GDM1 (cell line): ENCODE results near the gene OR6M1.

ENCODE experiments used
- DNase-seq: peaks from one replicate; lab custom pipeline; 2025; lab: John Stamatoyannopoulos, UW

OR6M1 gene

DNA sequence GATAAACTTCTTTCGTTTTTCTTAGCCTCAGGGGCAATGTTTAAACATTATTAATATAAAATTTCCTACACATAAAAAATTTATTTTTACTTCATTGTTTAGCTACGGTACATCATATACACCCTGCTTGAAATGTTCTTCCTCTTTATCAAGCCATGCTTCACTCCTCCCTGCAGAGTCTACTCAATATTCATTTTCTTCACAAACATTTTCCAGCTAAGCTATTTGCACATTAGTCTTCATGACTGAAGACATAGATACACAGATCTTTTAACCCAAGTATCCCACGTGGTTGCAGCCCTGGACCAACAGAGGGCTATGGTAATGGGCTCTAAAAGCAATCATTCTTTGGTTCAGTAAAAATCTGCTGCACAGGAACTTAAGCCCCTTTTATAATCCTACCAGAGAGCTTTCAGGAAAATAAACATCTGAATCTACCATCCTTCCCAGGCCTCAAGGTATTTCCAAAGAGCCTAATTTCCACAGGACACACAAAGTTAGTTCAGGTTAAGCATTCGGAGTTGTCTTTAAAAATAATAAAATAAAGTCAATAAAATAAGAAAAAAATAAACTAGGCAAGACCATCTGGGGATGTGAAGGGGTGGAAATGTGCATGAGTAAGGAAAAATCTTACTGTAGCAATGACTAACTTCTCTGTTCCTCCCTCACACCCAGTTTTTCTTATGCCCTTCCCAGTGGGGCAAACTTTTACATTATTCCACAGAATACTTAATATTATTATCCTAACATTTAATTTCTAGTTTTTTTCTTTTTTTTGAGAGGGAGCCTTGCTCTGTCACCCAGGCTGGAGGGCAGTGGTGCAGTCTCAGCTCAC lies 30.2 kb downstream of the OR6M1 start:
- DNase-seq, result no peak

DNA sequence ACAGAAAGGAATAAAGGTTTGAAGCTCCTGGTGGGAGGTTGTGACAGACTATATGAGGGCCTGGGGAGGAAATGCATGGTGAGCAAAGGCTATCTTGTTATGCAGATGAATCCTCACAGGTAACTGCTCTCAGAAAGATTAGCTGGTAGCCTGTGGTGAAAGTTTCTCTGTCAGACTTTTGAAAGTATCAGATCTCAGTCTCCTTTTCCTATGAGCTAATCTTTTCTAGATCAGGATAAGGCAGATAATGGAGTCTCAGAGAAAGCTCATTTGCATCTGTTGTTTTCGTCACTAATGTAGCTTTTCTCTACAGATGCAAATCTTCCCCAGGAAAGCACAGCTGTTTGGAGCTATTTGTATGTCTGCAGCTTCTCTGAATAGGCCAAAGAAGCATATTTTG lies 30.9 kb downstream of the OR6M1 start:
- DNase-seq, result no peak

DNA sequence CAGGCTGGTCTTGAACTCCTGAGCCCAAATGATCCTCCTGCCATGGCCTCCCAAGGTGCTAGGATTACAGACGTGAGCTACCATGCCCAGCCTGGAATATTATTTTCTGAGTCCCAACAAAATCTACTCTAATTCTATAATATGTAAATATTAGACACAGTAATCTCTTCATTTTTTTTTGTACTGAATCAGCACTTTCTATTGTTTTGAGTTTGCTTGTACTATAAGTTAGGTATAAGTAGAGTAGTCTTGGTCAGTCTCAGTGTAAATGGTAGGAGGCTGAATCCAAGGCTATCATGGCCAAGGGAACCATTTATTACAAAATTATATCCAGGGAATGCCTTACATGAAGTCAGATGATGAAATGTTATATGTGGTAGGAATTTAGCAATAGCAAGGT lies 32.2 kb downstream of the OR6M1 start:
- no peak for DNase-seq

DNA sequence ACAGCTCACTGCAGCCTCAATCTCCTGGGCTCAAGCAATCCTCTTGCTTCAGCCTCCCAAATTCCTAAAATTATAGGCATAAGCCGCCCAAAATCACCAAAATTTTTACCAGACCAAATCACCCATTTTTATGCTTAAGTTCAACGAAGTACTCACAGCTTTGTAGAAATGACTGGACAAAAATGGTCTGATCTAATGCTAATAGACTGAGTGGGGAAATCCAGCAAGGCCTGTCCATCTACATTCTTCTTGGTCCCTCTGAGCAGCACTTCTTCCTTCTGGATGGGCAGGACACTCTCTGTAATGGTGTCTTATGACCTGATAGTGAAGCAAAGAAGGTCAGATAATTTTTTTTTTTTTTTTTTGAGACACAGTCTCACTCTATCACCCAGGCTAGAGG lies 33.1 kb downstream of the OR6M1 start:
- no peak for DNase-seq

DNA sequence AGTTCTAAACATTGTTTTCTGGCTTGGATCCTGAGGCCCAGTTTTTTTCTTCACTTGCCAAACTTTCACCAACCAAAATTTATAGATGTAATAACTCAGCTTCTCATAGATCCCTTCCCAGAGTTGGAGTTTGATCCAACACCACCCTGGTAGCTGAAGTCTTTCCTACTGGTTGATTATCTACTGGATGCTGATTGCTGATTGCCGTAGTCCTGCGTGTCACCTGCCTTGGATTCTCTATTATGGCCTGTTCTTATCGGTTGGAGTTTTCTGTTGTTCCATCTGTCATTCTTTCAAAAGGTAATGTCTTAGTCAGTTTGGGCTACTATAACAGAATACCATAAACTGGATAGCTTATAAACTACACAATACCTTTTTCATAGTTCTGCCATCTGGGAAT lies 34.5 kb downstream of the OR6M1 start:
- DNase-seq, result no peak

DNA sequence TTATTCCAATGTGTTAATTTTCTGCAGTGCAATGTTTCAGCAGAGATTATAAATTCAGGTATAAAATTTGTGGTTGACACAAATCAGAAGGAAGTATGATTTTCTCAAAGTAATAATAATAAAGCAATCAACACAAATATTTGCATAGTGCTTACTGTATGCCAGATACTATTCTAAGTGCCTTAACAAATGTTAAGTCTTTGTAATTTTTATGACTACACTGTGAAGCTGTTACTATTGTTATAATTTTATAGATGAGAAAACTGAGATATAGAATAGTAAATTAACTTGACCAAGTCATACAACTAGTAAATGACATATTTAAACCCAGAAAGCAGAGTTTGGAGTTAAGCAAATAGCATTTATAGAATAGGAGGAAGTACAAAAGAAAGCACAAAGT lies 35.4 kb downstream of the OR6M1 start:
- DNase-seq, result no peak

DNA sequence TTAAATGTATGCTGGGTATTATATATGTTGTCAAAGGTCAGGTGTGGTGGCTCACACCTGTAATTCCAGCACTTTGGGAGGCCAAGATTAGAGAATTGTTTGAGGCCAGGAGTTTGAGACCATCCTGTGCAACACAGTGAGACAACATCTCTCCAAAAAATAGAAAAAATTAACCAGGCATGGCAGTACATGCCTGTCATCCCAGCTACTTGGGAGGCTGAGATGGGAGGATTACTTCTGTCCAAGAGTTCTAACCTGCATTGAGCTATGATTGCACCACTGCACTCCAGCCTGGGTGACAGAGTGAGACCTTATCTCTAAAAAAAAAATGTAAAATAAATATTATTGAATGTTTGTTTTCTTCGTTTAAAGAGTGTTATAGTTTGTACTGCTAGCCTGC lies 40.5 kb downstream of the OR6M1 start:
- no peak for DNase-seq

DNA sequence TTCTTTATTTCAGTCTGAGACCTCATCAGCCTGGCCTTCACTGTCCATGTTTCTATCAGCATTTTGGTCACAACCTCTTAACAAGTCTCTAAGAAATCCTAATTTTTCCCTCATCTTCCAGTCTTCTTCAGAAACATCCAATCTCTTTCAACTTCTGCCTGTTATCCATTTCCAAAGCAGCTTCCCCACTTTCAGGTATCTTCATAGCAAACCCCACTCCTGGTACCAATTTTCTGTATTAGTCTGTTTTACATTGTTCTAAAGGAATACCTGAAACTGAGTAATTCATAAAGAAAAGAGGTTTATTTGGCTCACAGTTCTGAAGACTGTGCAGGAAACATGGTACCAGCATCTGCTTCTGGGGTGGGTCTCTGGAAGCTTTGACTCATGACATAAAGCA lies 43.7 kb downstream of the OR6M1 start:
- no peak for DNase-seq

DNA sequence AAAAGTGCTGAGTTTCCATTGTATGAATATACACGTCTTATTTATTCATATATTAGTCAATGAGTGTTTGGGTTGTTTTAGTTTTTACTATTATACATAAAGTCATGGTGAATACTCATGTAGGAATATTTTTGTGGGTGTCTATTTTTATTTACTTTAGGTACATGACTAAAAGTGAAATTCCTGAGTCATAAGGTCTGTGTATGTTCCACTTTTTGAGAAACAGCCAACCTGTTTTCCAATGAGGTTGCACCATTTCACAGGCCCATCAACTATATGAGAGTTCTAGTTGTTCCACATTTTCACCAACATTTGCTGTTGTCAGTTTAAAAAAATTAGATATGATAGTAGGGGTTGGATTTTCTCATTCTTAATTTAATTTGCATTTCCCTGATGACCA lies 45.3 kb downstream of the OR6M1 start:
- DNase-seq, result no peak

DNA sequence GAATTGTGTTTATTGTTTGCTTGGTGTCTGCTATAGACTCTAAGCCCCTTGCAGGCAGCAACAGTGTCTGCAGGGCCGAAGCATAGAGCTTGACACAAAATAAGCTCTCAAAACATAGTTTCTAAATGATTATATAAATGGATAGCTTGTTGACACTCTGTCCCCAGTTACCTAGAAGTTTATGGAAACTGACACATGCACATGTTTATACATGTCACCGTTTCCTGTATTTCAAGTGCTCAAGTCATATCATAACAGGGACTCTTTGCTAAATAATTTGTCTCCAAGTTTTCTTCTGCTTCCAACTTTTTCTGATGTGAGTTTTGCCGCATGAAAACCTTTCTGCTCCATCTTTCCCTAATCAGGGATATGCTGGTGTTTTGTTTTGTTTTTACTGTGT lies 48.2 kb downstream of the OR6M1 start:
- DNase-seq, result no peak

DNA sequence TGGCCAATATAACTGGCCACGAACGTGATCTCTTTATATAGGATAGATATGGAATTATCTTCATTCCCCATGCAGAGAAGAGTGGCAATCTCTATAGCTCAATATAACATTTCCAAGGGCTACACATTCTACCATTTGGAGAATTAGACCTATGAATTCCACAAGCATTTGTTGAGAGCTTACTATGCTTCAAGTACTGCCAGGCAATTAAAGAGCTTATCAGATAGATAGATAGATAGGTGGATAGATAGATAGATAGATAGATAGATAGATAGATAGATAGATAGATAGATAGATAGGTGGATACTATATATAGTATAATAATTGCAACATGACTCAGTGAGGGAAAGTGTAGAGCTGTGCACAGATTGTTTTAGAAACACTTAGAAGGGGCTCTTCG lies 50.3 kb downstream of the OR6M1 start:
- no peak for DNase-seq
